H1 (cell line): ENCODE measurements around the gene PANK3.

Experiments
- CBX5 ChIP-seq: fragments of 300-800, 300-1000 bp; sonication (generic); IDR thresholded peaks from 2 replicates; pipeline ENCODE4 v1.7.1; 2016; ENCODE audit warnings: antibody characterized with exemption, low read length, low read depth
- CREB1 ChIP-seq: IDR thresholded peaks from 2 replicates; pipeline ENCODE4 v1.6.1; 2012; ENCODE audit warnings: inconsistent platforms
- EZH2 ChIP-seq: fragments of 200-600 bp; sonication (generic); IDR thresholded peaks from 2 replicates; pipeline ENCODE4 v1.7.1; 2012; ENCODE audit warnings: low read depth, mild to moderate bottlenecking, moderate library complexity, low read length, inconsistent platforms; ENCODE audit not compliant: severe bottlenecking
- FOSL1 ChIP-seq: IDR thresholded peaks from 2 replicates; pipeline ENCODE4 v1.6.1; 2011; ENCODE audit warnings: mild to moderate bottlenecking, low read depth, low read length, moderate library complexity; ENCODE audit not compliant: insufficient read depth
- JUND ChIP-seq: IDR thresholded peaks from 2 replicates; pipeline ENCODE4 v1.6.1; 2011; ENCODE audit warnings: mild to moderate bottlenecking, improper control_type of control experiment, low read length
- POLR2A ChIP-seq, 2 experiments: IDR thresholded peaks; 1 replicate in 1 of 2; 2 replicates in 1 of 2; pipeline ENCODE4 v1.6.1; 2011; ENCODE audit warnings: low read depth in 2 of 2, low read length in 2 of 2, mild to moderate bottlenecking in 2 of 2; ENCODE audit errors: control extremely low read depth in 1 of 2
- POLR2AphosphoS5 ChIP-seq: IDR thresholded peaks from 2 replicates; pipeline ENCODE4 v1.6.1; 2011; ENCODE audit warnings: low read depth, low read length
- RFX5 ChIP-seq: IDR thresholded peaks from 2 replicates; pipeline ENCODE4 v1.6.1; 2011; ENCODE audit warnings: low read depth, low read length, improper control_type of control experiment, borderline replicate concordance
- SP1 ChIP-seq: IDR thresholded peaks from 2 replicates; pipeline ENCODE4 v1.6.1; 2011; ENCODE audit warnings: low read depth, low read length
- SP2 ChIP-seq: IDR thresholded peaks from 2 replicates; pipeline ENCODE4 v1.6.1; 2012; ENCODE audit warnings: mild to moderate bottlenecking, low read length, inconsistent platforms
- YY1 ChIP-seq: IDR thresholded peaks from 2 replicates; pipeline ENCODE4 v1.6.1; 2011; ENCODE audit warnings: low read depth, mild to moderate bottlenecking, low read length
- TF ChIP-seq, protein P1 (sequence below), 3 experiments: IDR thresholded peaks; 1 replicate in 2 of 3; 2 replicates in 1 of 3; pipeline versions ENCODE4 v1.5.1 to v1.6.1; 2011; ENCODE audit warnings: low read length in 3 of 3, mild to moderate bottlenecking in 3 of 3, inconsistent platforms in 2 of 3, low read depth in 1 of 3, moderate library complexity in 1 of 3; ENCODE audit not compliant: insufficient read depth in 1 of 3; ENCODE audit errors: control extremely low read depth in 1 of 3
- TF ChIP-seq, protein P2 (sequence below): IDR thresholded peaks from 2 replicates; pipeline ENCODE4 v1.6.1; 2012; ENCODE audit warnings: inconsistent platforms

DNA sequence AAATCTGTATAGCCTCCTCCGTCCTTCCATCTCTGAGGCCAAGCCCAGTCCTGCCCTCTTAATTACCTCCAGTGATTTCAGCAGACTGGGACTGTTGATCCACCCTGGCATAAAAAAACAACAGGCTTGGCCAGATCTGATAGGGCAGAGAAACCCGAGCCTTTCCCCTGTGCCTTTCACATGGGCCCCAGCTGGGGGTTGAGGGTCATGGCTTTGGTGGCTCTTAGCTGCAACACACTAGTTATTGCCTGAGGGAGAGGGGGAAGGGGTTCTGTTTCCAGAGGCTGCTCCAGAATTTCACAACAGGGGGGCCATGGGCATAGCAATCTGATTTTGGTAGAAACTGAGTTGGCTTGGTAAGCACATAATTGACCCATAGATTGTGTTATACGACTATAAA is 21.2 kb upstream of the PANK3 start:
- no peak for TF ChIP-seq POLR2A (IDR thresholded peaks at IDR 0.05; ENCODE audit: control extremely low read depth in 1 of 2, low read depth in 2 of 2, low read length in 2 of 2)
- no peak for TF ChIP-seq YY1
- TF ChIP-seq RFX5, result no peak
- no peak for TF ChIP-seq EZH2
- TF ChIP-seq, protein P1, sequence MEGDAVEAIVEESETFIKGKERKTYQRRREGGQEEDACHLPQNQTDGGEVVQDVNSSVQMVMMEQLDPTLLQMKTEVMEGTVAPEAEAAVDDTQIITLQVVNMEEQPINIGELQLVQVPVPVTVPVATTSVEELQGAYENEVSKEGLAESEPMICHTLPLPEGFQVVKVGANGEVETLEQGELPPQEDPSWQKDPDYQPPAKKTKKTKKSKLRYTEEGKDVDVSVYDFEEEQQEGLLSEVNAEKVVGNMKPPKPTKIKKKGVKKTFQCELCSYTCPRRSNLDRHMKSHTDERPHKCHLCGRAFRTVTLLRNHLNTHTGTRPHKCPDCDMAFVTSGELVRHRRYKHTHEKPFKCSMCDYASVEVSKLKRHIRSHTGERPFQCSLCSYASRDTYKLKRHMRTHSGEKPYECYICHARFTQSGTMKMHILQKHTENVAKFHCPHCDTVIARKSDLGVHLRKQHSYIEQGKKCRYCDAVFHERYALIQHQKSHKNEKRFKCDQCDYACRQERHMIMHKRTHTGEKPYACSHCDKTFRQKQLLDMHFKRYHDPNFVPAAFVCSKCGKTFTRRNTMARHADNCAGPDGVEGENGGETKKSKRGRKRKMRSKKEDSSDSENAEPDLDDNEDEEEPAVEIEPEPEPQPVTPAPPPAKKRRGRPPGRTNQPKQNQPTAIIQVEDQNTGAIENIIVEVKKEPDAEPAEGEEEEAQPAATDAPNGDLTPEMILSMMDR (IDR thresholded peaks at IDR 0.05; ENCODE audit: control extremely low read depth in 1 of 3, insufficient read depth in 1 of 3, low read depth in 1 of 3, low read length in 3 of 3), result no peak
- TF ChIP-seq CBX5, result no peak
- TF ChIP-seq FOSL1, result no peak
- TF ChIP-seq, protein P2, sequence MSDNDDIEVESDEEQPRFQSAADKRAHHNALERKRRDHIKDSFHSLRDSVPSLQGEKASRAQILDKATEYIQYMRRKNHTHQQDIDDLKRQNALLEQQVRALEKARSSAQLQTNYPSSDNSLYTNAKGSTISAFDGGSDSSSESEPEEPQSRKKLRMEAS, result no peak
- no peak for TF ChIP-seq SP2
- no peak for TF ChIP-seq CREB1
- TF ChIP-seq SP1, result no peak
- no peak for TF ChIP-seq POLR2AphosphoS5
- no peak for TF ChIP-seq JUND
